ENCODE data around the gene GLI3.

GLI3 gene

DNA sequence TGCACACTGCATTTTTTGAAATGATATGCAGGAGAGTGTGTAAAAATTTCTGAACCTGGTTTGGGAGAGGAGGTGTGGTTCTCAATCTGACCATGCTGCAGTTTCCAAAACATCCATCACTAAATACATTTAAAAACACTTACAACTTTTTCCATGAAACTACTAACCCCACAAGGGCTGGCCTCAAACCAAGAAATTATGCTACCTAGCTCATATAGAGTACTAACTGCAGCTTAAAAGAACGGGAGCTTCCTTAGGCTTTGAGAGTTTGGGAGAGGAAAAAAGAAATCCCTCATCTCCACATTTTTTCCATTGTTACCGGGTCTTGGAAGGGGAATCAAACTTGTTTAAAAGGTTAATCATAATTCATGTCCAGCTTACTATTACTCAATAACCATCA lies 214.2 kb downstream of the GLI3 start:
- no peak for DNase-seq

DNA sequence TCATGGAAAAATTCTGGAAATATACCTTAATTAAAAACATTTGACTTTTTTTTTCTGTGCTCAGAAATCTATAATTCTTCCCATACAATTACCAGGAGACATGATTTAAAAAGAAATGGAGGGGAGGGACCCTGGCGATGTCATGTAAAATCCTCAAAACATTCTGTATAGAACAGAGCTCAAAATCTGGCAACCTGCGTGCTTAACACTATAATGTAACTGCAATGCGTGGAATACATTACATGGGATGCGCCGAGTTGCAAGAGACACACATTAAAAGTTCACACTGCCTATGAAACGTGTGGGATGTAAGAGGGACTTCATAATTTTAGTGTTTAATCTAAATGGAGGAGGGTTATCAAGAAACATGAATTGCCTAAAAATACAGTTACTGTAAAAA lies 215.0 kb downstream of the GLI3 start:
- no peak for DNase-seq

DNA sequence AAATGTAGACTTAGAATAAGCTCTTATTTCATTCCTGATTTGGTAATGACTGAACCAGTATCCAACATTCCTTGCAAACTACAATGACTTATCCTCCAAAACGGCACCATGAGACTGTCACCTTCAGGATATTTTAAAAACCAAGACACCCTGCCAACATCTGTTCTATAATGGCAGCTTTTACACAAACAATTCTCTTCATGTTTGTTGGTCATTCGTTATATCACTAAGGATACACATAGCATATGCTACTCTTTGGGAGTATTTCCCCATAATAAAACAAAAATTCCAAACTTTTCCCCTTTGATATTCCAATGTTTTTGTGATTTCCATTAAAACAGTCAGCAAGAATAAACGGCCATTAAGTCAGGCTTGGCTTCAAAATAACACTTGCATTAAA lies 215.4 kb downstream of the GLI3 start:
- DNase-seq: no peak

DNA sequence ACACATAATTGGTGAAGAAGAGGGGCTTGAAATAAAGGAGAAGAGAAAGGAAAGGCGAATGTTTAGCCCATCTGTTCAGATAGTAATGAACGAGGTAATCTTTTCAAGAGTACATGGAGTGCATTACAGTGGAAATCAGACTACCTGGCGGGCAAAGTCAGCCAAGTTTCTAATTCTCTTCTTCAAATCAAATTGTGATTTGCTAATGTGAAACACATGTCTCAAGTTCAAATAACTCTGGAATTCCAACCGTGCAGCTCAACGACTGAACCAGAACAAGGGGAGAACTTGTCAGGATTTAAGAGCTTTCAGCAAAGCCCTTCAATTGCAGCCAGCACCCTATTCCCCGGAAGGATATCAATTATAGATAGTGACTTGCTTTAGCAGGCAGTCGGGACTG lies 216.9 kb downstream of the GLI3 start:
- DNase-seq: no peak

DNA sequence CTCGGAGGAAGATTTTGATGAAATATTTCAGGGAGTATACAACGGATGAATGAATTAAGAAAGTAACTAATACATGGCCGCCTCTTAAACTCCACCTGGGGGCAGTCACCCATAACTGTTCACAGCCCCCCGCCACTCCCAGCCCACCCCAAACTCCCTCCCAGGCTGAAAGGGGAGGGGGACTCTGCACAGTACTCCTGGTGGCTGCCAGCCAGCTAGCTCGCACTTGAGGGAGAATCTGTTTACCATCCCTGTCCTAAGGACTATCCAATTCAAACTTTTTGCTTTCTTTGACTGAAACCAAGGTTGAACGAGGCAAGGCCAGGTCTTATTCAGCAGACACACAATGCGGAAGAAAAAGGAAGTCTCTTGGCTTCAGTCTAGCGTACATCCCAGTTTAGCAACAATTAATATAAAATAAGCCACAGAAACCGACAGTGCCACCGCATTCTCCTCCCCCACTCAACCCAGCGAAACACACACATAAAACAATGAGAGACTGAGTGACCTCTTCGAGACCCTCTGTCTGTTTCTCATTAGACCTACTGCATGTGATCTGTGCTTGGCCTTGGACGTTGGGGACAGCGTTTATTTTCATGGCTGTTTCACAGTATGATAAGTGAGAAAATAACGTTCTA lies 219.5 kb downstream of the GLI3 start:
- DNase-seq: no peak

DNA sequence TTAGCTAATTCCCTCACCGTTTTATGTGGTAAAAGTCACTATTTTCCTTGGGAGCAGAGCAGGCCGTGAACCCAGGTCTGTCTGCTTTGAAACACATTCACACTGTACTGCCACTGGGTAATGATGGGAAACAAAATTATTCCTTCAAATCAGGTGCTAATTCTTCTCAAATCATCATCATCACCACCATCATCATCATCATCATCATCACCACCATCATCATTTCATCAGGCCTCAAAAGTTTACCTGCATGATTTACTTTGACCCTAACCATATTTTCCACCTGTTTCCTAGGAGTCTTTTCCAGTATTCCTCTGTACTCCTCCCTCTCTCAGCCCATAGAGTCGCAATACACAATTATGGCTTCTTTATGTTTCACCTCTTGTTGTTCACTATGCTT lies 220.5 kb downstream of the GLI3 start:
- no peak for DNase-seq

DNA sequence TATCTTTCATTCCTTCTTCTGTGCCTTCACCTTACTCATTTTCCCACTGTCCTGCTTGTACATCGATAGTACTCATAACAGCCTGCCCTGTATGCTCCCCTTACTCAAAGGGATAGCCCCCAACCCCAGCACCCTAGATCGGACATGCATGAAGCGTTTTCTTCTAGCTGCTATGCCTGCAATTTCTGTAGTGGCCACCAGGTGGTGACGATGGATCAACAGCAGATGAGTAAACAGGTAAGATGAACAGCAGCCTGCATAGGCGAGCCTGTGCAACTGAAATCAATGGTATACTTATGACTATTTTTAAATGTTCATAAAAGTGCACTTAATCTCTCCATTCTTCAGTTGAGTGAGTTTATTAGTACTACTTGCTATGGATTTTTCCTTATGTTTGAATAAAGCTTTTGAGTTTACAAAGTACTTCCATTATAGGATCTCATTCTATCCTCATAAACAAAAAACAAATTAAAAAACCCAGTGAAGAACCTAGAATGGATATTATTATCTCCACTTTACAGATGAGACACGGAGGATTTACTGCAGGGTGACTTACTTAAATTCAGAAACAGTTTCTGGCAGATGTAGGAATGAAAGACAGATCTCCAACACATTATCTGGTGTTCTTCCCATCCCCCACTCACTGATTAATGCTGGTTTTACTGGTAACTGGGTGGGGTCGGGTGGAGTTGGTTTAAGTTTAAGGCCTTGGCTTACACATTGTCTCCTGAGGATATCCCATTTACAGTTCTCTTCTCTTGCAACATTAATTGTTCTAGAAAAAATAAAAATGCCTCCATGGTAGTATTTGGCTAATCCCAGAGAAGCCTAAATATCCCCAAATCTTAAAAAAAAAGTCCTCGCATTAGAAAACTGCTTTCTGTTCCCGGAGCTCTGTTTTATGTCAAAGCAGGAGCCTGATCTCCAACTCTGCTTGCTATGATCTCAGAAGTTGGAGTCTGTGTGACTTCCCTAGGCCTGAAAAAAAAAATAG lies 222.1 kb downstream of the GLI3 start:
- no peak for DNase-seq

DNA sequence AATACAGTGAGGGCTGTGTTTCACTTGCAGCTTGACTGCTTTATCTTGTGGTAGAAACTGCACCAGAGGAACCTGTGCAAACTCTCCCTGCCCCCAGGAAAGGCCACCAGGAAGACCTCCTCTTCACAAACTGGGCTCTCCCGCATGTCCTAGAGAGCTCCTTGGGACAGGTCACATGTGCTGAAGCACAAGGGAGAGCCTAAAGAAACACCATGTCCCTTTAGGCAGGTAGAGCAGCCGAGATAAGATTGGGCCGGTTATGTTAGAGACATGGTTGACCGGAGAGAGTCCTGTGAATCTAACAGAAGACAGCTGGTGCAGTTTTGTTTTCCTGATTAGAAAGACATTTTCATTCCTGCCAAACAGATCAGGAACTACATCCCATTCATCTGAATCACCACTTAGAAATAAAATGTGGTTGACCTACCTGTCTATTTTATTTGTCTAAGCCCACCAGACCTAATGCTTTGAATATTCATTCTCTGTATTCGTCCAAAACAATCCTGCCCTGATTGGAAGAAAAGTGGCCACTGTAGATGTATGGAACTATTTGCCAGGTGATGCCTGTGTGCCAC lies 224.1 kb downstream of the GLI3 start:
- DNase-seq: no peak

DNA sequence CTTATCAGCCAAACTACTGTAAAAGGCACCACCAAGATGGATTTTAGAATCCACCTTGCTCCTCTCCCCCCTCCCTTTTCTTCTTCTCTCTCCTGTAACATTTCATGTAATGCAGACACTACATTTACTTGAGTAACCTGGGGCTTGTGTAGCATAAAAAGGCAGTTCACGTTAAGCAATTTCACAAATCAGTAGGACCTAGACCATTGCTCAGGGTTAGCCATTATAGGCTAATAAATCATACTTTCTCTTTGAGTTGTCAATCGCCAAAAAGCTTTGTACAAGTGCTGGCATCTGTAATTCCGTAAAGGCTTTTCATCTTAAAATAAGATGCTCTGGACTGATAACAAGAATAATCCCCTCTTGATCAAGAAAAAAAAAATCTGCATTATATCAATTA lies 224.7 kb downstream of the GLI3 start:
- DNase-seq: no peak

DNA sequence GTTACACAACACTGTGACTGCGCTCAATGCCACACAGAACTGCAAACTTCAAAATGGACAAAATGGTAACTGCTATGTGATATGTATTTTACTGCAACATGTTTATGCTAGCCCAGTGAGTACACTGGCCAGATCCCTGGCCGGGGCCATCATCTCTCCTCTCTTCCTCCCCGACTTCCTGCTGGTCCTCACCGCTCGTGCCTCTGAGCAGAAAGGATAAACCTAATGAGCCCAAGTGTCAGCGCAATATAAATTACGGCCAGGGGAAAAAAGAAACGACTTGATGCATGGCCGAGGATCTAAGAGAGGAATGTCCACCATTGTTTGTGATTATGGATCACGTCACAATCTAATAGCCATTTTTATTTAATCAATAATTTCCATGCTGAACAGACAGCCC lies 225.2 kb downstream of the GLI3 start:
- DNase-seq: no peak

DNA sequence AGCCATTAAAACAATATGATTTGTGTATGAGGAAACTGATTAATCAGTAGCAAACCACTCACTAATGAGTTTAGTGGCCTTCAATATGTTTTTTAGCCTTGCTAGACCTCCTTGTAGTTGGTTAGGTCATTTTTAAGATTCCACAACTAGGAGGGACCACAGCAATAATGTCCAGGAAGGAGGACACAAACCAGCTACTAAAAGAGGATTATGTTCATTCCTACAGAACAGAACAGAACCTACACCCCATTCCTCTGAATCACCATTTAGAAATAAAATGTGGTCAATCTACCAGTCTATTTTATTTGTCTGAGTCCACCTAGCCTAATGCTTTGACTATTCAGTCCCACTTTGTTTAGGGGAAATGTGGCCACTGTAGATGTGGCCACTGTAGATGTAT lies 226.3 kb downstream of the GLI3 start:
- DNase-seq: no peak

DNA sequence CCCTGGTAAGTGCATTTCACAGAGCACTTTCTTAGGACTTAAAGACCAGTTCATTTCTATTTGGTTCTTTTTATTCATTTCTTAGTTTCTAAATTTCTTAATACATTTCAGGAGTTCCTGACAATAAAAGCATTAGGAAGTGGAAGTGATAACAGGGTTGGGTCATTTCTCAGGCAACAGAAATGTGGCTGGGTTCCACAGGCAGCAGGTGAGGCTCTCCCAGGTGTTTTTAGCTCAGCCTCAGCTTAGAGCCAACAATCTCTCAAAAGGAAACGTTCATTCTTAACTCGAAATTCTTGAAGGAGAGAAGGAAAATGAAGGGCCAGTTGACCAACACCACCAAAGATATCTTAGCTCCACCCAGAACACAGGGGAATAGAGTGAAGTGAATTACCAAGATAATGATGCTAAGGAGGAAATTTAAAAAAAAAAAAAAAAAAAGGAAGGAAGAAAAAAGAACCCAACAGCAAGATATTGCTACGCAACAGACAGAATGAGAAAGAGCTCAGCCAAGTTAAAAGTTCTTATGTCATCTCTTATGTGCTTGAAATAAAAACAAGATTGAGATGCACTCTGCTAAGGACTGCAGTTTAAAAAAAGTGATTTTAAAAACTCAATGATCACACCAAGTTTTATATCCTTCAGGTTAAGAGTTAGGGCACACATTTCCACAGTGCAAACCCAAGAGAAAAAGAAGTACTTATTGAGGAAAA lies 230.1 kb downstream of the GLI3 start:
- no peak for DNase-seq

DNA sequence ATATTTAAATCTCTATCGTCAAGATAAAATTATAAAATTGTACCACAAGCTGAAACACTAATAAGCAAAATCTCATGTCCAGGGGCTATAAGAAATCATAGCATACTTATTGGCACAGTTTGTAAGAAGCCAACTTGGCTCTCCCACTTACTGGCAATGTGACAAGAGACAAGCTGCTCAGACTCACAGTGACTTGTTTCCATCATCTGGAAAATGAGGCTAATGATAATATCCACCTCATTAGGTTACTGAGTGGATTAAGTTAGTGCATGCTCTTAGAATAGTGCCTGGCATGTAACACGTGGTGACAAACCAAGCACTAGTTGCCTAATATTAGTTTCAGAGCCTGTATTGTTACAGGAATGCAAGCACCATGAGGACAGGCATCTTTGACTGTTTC lies 234.4 kb downstream of the GLI3 start:
- DNase-seq: no peak

DNA sequence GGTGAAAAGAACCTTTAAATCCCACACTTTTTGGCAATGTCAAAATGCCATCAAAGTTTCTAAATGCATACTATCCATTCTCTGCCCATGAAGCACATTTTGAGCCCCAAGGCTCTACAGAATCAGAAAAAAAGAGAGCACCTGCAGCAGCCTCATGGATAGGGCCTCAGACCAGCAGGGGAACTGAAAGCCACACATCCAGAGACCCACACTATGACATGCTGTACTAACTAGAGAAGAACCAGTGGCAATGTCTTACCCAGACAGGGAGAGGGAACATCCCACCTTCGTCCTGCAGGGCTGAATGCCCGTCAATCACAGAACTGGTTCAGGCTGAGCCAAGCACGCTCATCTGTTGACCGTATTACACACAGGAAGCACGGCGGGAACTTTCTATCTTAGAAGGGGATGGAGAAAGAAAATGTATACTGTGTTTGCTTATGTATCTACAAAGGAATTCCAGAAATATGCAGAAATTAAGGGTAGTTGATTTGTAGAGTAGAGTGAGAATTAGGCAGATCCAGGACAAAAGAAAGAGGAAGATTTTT lies 237.2 kb downstream of the GLI3 start:
- no peak for DNase-seq

DNA sequence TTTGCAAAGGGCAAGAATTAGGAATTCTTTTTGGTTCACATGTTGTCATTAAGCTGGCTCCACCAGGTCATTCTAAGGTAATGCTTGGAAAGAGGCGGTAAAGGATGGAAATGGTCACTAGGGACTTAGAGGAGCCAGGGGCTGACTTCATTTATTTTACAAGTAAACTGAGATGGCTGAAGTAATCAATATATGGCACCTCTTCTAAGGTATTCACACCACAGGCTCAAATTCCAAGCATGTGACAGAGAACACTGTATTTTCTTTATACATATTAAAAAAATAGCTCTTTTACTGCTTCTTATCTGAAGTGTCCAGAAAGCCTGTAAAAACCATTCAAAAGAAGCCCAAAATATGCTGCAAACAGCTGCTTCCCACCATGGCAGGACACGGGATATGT lies 239.0 kb downstream of the GLI3 start:
- DNase-seq: no peak

DNA sequence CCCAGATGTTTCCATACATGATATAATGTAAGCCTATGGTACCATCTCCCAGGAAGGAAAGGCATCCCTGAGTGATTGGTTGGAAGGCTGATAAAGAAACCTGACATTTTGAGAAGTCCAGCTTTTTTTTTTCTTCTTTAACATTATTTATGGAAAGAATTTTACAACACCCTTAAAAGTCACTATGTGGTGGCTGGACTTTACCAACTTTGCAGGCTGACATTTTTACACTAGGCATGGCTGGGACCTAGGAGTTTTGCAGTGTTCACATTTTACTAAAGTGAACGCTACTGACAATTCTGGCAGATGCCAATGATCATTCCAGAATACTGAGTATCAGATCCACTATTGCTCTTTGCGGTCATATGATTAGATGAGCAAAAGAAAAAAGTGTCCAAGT lies 239.9 kb downstream of the GLI3 start:
- DNase-seq: no peak

DNA sequence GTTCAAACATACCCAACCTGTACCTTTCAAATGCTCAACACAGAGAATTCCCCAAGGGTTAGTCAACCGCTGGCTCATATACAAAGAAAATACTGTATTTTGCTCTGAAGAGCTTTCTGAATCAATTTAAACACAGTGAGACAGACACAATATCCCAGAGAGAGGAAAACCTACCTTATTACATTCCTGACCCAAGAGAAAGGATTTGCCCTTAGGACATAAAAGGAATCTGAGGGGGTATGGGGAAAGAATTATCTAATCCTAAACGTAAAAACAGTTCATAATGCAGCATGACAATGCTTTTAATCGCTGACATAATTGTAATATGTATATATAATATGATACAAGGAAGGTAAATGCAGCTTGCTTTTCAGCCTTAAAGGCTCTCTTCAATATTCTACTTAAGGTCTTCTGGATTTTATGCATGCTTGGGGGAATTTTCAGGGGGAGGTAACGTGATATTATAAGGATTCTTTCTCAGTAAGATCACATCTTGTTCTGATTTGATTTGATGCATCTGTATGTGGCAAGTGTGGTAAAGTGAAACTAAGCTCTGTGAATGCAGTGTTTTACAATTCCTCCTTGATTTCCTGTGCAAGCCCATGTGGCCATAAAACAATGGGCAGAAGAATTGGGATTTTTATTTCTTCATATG lies 240.5 kb downstream of the GLI3 start:
- no peak for DNase-seq

DNA sequence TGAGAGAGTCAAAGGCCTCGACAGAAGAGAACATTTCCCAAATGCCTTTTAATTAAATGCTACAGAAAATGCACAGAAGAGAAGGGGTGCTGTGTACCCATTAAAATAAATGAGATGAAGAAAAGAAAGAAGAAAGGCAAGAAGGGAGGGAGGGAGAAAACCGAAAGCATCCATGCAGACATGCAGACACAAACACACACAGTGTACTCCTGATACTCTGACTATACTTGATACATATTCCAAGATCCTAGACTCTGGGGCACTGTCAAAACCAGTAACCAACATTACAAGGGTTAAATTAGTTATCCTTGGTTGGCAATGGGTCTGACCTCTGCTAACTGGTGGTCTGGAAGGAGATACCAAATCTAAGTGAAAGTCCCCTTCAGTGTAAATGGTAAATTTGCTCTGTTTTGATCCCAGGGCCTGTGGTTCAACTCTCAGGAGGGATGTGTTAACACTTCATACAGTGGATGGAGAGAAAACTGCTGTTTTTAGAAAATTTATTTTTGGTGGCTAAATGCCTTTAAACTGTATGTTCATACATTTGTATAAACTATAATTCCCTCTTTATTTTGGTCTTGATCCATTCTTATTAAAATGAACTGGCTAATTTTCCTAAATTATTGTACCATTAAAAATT lies 241.3 kb downstream of the GLI3 start:
- no peak for DNase-seq

DNA sequence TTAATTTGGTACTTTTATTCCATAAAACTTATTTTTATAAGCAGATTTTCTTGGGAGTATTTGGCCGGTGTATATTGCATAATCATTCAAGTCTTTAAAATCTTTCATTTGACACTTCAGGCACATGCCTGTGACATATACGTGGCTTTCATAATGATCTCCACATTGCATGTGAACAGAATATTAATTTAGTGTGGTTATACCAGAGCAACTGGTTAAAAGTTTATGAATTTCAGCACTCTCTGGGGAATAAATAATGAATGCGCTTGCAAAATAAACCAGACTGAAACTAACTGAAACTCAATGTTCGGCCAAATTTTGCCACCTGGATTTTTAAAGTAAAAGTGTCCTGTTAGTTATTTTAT lies 242.3 kb downstream of the GLI3 start:
- DNase-seq: no peak

DNA sequence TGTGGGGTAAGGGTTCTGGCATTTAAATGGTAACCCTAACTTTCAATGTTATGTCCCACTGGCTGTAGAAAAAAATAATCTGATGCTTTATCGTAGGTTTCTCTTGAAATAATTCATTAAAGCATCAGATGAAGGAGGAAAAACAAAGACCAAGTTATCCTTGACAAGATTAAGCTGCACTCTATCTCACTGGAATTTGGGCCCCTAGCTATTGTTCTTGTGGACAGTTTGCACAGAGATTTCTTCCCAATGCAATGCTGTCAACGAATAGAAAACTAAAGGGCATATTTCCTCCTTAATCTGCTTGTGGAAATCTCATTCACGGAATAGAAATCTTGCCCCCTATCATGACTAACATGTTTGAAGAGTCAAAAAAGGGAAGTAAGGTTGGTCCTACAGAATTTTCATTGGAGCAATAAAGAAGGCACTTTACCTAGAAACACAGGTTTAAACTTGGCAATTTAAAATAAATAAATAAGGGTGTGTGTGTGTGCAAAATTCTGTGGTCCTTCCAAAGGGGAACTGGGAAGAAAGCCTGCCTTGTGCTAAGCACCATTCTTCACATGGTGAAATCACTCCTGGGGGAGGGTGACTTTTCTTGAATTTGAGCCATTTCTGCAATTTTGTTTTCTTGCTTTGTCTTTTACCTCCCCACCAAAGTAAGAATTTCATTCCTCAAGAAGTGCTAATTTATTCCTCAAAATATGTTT lies 242.8 kb downstream of the GLI3 start:
- DNase-seq: no peak
